ENCODE results near the gene EML4.

Gene EML4

DNA sequence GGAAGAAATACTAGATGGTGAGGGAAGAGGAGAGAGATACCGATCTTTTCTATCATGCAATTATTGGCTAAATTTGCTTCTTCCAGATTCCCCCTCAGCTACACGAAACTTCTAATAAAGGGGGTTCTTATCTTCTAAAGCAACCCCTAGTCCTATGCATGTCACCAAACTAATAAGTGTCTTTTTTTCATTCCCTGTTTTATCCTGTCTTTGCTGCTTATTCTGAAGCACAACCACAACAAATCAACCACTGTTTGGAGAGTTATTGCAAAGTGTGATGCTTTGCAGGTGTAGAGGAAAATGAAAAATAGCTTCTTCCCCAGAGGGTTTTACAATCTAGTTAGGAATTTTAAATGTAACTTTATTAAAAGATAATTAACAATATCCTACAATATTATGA is 60.8 kb downstream of the EML4 start:
- DNase-seq, result no peak

DNA sequence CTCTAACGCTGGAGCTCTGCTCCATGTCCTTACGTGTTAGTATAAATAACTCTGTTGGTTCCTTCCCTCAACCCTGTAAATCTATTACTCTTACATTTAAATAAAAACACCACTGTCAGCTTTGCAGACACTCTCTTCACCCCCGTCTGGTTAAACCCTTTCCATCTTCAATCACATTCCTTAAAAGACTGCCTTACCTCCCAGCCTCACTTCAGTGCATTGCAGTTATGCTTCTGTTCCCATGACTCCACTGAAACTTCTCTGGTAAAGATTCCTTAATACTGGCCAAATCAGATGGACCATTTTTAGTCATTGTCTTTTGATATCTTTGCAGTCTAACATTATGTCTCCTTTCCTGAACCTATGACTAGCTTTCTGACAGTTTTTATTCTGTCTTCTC is 61.7 kb downstream of the EML4 start:
- no peak for DNase-seq

DNA sequence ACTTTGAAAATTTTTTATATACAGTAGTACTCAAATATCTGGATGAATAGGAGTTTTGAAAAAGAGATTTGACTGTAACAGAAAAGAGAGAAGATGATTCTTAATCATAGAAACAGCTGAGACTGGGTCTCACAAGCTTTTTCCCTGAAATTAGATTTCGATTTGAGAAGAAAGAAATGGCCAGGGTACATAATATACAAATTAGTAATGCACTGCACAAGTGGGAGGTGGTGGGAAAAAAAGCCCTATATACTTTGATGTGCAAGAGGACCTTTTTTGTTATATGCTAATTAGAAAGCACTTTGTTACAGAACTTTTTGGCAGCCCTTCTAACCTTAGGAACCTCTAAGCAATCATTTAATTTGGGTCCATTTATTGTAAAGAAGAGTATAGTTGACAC is 62.9 kb downstream of the EML4 start:
- no peak for DNase-seq

DNA sequence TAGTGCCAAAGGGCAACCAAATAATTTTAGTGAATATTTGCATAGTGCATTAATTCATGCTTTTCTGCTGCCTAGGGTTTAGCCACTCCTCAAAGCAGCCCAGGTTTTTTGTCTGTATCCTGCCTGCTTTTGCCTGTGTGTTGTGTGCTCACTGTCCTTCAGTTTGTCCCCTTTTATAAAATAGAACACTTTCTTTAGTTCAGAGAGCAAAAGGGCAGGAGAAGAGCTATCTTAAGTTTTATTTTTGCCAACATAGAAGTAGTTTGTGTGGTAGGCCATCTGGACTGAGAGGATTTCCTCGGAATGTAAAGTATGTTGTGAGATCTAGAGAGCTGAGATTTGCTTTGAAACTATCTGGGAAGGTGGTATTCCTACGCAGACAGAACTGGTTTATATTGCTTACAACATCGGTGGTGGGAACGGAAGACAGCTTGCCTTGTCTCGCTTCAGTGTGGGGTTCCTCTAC is 64.9 kb downstream of the EML4 start:
- DNase-seq, result no peak

DNA sequence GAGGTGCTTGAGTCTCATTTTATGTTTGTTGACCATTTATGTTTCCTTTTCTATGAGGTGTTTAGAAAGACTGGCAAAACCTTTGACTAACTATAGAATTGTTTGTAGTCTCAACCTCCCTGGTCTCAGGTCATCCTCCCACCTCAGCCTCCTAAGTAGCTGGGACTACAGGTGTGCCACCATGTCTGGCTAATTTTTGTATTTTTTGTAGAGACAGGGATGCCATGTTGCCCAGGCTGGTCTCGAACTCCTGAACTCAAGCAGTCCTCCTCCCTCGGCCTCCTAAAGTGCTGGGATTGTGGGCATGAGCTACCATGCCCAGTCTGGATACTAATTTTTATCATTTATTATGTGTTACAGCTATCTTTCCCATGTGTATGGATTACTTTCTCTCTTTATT is 67.8 kb downstream of the EML4 start:
- DNase-seq, result no peak

DNA sequence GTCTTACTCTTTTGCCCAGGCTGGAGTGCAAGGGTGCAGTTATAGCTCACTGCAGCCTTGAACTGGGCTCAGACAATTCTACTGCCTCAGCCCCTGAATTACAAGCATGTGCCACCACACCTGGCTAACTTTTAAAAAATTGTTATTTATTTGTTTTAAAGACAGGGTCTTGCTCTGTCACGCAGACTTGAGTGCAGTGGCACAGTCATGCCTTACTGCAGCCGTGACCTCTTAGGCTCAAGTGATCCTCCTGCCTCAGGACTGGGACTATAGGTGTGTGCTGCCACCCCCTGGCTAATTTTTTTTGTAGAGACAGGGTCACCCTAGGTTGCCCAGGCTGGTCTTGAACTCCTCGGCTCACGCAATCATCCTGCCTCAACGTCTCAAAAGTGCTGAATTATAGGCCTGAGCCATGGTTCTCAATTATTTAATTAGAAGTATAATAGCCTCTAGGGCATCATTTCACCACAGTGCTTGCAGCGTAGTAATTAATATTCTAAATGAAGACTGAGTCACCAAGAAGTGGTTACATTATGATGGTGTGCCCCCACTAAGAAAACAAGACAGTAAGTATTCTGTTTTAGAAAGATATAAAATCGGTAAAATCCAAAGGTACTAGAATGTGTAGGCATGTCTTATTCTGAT is 69.6 kb downstream of the EML4 start:
- DNase-seq, result no peak

DNA sequence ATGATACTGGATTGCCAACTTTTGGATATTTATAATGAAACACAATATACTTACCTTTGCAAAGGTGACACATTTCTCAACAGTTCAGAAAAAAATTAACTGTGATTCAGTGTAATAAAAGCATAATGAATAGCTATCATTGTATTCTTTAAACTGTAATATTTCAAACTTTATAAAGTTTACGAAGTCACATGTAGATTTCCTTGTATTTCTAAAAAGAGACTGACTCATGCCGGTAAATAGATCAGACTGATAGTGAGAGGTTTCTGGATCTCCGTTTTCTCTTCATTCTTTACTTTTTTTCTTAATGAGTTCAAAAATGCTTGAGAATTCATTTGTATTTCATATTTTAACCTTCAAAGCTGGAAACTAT is 70.1 kb downstream of the EML4 start:
- no peak for DNase-seq

DNA sequence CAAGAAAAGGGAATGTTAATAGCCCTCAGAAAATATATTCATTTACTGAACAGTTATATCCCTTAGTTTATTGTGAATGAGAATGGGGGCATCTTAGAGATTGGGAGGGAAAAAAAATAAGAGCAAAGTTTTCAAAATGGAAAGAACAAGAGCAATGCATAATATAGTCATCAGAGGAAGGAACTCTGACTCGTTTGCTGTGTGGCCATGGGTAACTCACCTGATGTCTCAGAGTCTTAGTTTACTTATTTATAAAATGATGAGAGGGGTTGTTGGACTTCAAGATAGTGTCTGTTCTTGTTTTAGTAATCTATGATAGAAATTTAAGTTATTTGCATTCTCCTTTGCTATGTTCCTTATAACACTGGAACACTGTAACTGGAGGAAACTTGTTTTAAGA is 70.7 kb downstream of the EML4 start:
- no peak for DNase-seq

DNA sequence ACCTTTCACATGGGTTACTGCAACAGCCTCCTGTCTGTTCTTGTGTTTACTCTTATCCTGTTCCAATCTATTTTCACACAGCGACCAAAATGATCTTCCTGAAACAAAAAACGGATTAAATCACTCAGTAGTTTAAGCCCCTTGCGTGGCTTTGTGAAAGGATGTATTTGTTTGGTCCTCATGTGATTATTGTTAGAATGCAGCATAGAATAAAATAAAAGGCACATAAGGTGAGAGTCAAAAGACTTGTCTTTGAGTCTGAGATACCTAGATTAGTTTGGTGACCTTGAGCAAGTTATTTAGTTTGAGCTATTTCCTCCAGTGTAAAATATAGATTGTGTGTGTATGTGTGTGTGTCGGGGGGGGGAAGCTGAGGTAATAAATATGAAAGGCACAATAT is 72.4 kb downstream of the EML4 start:
- no peak for DNase-seq

DNA sequence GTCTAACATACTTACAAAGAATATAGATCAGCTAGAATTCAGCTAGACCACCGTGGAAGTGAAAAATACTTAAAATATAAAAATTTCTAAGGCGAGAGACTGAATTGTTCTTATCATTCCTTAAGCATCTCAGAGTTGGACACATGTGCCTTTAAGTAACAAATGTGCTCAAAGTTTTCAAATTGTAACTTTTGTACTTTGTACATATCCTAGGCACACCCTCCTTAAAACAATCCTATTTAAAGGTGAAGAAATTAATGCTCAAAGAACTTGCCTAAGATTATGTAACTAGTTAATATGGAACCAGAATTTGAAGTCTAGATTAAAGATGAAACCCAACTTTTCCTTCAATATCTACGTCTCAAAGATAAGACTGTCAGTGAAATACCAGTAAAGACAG is 74.1 kb downstream of the EML4 start:
- DNase-seq, result no peak

DNA sequence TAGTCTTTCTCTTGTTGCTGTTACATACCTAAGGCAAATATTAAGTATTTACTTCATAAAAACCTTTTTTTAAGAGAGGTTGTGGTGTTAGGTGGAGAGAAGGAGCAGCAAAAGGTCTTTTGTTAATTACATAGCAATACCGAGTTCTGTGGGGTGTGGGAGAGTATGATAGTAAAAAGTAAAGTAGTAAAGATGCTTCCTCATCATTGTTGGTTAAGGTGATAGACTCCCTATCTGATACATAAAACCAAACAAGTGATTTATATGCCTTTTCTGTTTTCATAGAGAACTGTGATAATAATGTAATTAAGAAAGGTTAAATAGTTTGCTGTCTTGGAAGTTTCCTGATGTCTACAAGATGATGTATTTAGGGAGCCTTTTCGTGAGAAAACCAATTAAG is 75.4 kb downstream of the EML4 start:
- DNase-seq, result no peak

DNA sequence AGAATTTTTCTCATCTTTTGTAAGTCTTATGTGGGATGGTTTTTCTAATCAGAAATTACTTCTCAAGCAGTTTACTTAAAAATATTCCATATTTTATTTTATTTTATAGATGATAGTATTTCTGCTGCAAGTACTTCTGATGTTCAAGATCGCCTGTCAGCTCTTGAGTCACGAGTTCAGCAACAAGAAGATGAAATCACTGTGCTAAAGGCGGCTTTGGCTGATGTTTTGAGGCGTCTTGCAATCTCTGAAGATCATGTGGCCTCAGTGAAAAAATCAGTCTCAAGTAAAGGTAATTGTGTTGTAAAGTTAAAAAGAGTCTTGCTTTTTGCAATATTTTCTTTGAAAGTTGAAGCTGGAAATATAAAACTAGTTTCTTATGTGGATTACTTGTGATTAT is 76.2 kb downstream of the EML4 start:
- no peak for DNase-seq

DNA sequence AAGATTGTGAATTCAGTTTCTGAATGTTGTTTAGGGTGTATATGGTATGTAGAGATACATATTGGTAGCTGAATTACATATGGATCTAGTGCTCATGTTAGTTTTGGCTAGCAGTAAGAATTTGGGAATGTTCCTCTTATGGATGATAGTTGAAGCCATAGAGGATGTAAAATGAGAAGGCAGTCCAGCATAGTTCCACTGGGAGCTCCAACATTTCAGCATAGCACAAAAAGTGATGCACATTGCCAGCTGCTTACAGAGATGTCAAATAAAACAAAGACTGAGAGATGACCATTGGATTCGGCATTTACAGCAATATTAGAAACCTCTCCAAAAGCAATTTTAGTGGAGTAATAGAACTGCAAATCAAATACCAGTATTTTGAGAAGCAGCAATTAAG is 77.4 kb downstream of the EML4 start:
- DNase-seq, result no peak

DNA sequence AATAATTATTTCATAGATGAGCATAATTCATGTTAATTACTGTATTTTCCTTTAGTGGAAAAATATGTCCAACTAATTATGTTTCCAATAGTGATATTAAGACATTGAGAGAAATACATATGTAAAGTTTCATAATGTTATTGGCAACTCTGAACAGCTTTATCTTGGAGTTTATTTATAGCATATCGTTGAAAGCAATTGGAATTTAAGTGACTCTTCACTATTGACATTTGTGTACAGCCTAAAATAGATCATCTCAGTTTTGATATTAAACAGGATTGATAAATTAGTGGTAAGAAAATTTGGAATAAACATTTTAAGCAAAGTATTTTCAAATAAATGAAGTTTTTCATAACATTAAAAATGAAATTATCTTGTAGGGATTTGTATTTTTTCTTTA is 79.7 kb downstream of the EML4 start:
- DNase-seq, result no peak

DNA sequence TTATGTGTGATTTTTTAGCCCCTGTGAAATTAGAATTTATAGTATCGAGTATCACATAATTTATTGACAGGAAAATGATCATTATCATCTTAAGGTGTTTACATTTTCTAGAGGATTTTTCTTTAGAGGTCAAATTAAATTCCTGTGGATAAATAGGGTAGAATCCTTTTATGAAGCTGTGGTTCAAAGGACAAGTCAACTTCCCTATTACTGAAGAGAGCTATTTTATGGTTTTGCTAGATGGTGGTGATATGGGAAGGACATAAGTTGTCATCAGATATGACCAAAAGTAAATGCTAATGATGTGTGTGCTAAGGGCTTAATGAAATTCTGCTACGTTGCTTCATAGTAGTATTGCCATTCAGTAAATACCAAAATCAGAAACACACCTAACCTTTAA is 80.1 kb downstream of the EML4 start:
- no peak for DNase-seq

DNA sequence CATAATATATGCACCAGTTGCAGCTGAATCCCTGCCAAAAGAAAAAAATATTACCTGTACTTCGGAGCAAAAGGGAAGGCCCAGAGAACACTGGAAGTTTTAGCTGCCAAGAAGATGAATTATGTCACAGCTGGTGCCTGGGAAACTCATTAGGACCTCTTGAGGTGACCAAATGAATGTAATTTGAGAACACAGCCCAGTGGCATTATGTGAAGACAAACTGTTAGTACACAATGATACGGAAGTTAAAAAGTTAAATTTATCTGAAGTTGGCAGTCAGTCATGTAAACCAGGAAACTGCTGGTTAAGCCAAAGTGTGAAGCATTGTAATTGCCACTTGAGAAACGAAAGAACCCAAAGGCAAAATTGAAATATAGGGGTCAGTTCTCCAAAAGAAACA is 80.7 kb downstream of the EML4 start:
- DNase-seq, result no peak

DNA sequence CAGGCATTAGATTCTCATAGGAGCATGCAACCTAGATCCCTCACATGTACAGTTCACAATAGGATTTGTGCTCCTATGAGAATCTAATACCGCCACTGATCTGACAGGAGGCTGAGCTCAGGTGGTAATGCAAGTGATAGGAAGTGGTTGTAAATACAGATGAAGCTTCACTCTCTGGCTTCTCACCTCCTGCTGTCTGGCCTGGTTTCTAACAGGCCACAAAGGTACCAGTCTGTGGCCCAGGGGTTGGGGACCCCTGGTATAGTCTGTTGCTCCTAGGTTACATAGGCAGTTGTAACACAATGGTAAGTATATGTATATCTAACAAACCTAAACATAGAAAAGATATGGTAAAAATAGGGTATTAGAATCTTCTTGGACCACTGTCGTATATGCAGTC is 81.8 kb downstream of the EML4 start:
- DNase-seq, result no peak

DNA sequence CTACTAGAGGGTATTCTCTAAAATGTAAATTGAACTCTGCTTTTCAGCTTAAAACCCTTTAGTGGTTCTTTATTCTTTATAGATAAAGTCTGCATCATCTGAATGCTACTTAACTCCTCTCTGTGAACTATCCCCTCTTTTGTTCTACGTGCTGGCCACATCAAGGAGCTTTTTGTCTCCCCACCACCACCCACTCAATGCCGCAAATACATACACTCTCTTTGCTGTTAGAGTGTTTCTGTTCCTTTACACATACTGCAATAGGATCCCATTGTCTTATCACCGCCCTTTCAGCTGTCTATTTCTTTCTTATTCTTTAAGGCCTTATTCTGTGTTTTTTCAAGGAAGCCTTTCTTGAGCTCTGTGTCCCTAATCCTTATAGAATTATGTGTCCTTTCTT is 83.3 kb downstream of the EML4 start:
- DNase-seq, result no peak

DNA sequence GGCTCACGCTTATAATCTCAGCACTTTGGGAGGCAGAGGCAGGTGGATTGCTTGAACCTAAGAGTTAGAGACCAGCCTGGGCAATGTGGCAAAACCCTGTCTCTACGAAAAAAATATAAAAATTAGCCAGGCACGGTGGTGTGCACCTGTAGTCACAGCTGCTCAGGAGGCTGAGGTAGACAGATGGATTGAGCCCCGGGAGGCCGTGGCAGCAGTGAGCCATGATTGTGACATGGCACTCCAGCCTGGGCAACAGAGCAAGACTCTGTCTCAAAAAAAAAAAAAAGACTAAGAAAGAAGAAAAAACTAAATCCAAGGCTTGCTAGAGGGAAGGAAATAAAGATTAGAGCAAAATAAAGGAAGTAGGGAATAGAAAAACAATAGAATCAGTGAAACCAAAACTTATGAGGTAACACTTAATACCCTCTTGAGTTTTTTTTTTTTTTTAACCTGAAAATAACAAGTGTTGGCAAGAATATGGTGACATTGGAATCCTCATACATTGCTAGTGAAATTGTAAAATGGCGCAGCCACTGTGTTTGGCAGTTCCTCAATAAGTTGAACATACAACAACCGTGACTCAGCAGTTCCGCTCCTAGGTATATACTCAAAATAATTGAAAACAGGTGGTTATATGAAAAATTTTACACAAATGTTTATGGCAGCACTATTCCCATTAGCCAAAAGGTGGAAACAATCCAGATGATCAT is 85.2 kb downstream of the EML4 start:
- DNase-seq, result no peak

DNA sequence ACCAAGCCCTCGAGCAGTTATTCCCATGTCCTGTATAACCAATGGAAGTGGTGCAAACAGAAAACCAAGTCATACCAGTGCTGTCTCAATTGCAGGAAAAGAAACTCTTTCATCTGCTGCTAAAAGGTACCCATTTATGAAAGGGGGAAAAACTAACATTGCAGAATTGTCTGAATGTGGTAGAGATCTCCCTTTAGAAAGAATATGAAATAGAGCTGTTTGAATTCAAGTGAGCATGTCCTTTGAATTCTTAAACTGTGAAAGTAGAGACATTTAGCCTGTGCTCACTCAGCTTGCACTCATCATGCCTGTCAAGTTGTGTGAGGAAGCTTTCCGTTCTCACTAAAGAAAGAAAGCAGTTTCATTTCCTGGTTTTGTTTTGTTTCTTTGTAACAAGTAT is 87.4 kb downstream of the EML4 start:
- DNase-seq, result no peak

DNA sequence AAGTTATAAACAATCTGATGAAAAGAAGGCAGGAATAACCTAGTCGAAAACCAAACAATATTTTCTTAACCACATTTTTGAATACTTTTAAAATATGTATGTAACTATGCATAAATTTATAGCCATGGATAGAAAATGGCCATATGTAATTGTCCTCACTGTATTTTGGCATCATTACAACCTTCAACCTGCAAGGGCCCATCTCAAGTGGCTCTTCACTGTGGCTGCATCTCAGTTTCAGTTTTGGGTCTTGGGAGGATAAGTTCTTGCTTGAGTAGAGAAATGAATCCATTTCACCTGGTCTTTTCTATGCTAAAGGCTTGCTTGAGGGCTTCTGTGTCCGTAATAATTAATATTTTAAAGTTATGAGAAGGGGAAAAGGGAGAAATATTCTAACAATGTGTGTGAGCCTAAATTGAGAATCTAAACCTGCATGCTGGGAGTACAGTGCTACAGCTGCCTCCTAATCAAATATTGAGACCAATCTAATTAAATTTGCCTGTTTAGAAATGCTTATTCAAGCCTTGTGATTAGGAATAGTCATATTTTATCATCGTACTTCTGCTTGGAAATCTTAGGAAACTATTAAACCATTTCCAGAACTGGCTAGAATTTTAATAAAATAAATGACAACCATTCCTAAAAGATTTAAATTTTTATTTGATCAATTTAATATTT is 92.5 kb downstream of the EML4 start:
- peak; percentile 11 to 12 for DNase-seq

DNA sequence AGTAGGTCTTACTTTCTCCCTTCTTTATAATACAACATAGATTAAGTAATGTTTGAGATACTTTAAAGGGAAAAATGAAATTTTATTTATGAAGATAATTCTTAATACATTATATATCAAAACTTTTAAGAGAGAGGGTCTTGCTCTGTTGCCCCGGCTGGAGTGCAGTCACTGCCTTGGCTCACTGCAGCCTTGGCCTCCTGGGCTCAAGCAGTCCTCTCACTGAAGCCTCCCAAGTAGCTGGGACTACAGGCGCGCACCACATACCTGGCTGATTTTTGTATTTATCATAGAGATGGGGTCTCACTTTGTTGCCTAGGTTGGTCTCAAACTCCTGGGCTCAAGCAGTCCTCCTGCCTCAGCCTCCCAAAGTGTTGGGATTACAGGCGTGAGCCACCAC is 97.1 kb downstream of the EML4 start:
- no peak for DNase-seq

DNA sequence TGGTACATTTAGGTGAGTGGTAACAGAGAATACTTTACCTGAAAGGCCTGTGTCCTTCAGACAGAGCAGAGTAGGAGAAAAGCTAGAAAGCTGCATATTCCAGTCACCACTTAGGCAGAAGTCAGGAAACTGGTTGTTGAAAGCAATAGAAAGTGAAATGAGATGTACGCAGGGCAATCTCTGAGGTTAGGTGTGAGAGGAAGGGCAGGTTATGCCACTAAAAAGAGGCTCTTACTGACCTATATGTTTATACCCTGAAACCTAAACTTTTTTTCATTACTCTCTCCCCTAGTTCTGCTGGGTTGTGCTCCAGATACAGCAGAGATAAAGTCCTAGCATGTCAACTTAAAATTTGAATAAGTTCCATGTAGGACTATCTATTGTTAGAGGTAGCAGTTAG is 98.4 kb downstream of the EML4 start:
- no peak for DNase-seq

DNA sequence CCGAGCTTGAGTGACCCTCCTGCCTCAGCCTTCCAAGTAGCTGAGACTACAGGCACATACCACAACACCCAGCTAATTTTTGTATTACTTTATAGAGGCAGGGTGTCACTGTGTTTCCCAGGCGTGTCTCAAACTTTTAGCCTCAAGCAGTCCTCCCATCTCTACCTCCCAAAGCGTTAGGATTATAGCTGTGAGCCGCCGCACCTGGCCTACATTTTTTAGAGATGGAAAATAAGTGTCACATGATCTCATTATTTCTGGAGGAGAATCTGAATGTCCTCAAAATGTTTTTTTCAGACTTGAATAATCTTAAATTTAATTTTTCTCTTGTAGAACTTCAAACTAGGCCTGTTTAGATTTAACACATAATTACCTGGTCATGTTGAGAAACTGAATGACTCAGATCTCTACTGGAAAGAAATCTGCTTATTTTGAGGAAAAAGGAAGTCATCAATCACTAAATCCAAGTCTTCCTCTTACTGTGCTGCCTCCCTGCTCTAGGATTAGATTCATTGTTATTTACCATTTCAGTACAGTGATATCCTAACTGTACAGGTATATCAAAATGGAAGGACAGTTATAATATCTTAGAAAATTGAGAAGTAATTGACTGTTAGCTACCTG is 99.5 kb downstream of the EML4 start:
- DNase-seq, result no peak
